Activated CD8-positive, alpha-beta T cell treated with anti-CD3 and anti-CD28 coated beads for 36 hours (primary cell): ENCODE data around the gene CCSAP. TPM values are rescaled to one million over a fixed set of nuclear protein-coding genes. Genes with fewer than 3 reads are reported as not detected.

Experiments
- ATAC-seq: fragments of 200-7000 bp; cut with Tn5 transposase; one replicate; pipeline ENCODE4 v1.10.0; 2021; ENCODE audit warnings: mild to moderate bottlenecking, moderate library complexity
- CTCF ChIA-PET: fragments of 350-600 bp; sonication (Branson Sonifier 250); formaldehyde crosslinking; loops from one replicate; lab custom pipeline; 2021; ENCODE audit warnings: antibody characterized with exemption; lab: Charles Lee
- POLR2A ChIA-PET: fragments of 350-600 bp; sonication (Branson Sonifier 250); formaldehyde crosslinking; loops from one replicate; lab custom pipeline; 2021; ENCODE audit warnings: antibody characterized with exemption; lab: Charles Lee
- DNase-seq: peaks from one replicate; pipeline ENCODE4 v3.0.0-alpha.2; 2020
- H3K27ac Mint-ChIP-seq: one replicate; pipeline ENCODE4 v1.8.0; 2021; ENCODE audit warnings: mild to moderate bottlenecking, mixed read lengths
- H3K27me3 Mint-ChIP-seq: one replicate; pipeline ENCODE4 v1.8.0; 2021; ENCODE audit warnings: mixed read lengths
- H3K36me3 Mint-ChIP-seq: one replicate; pipeline ENCODE4 v1.8.0; 2021; ENCODE audit warnings: low read depth, mixed read lengths
- H3K4me1 Mint-ChIP-seq: one replicate; pipeline ENCODE4 v1.8.0; 2021; ENCODE audit warnings: low read depth, mixed read lengths
- H3K4me3 Mint-ChIP-seq: one replicate; pipeline ENCODE4 v1.8.0; 2021; ENCODE audit warnings: mild to moderate bottlenecking, moderate library complexity, mixed read lengths
- H3K9me3 Mint-ChIP-seq: one replicate; pipeline ENCODE4 v1.8.0; 2021; ENCODE audit warnings: mixed read lengths
- intact Hi-C: fragments of 100-400 bp; cut with micrococcal nuclease; formaldehyde crosslinking; loops from one replicate; pipeline ENCODE4 v1.10.0; 2022
- total RNA-seq, 2 experiments: library from RNA; stranded (reverse); gene quantifications; one replicate each; pipeline ENCODE4 v1.2.3, GENCODE V29; 2021
- TF ChIP-seq, protein P1 (sequence below): fragments of 200-600 bp; IDR thresholded peaks from one replicate; pipeline ENCODE4 v1.8.0; 2022; ENCODE audit warnings: antibody characterized with exemption, mild to moderate bottlenecking

Gene CCSAP
- total RNA-seq, 2 experiments from 2014 or later = 9.9 to 10.8 TPM

DNA sequence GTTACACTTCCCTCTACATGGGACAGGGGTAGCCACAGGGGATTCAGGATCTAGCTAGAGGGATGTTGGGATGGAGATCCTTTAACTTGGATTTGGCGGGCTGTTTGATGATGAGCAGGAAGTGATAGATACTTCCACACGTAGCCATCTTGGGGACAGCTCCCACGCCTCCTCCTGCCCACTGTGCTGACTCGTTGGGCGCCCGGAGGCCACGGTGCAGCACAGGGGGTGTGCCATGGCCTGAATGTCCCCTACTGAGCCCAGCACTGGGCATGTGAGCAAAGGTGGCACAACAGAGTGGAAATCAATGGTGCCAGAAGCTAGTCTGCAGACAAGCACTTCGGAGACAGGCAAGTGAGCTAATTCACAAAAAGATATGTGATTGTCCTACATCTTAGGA, 31.6 kb upstream of the CCSAP start:
- Mint-ChIP-seq H3K27me3 (peaks cover 7% of the 10 kb centered on the region), H3K9me3 (no peaks in the 10 kb centered on the region), H3K27ac (no peak overlapping the region), H3K4me3 (no peak overlapping the region), H3K4me1 (peaks cover 2% of the 10 kb centered on the region), H3K36me3 (no peaks in the 10 kb centered on the region)
- ChIA-PET CTCF (interaction anchor here (0.6 to 1.3 kb wide), 3 partner anchors 116 to 1799 kb away, joined by 3 read pairs; no protein-coding TSS in a partner anchor), POLR2A (interaction anchor here (0.9 kb wide), 1 partner anchor 26 kb away, joined by 4 read pairs; no protein-coding TSS in a partner anchor)
- no peak for ATAC-seq
- DNase-seq = no peak
- intact Hi-C loops = no loop called here
- TF ChIP-seq, protein P1, sequence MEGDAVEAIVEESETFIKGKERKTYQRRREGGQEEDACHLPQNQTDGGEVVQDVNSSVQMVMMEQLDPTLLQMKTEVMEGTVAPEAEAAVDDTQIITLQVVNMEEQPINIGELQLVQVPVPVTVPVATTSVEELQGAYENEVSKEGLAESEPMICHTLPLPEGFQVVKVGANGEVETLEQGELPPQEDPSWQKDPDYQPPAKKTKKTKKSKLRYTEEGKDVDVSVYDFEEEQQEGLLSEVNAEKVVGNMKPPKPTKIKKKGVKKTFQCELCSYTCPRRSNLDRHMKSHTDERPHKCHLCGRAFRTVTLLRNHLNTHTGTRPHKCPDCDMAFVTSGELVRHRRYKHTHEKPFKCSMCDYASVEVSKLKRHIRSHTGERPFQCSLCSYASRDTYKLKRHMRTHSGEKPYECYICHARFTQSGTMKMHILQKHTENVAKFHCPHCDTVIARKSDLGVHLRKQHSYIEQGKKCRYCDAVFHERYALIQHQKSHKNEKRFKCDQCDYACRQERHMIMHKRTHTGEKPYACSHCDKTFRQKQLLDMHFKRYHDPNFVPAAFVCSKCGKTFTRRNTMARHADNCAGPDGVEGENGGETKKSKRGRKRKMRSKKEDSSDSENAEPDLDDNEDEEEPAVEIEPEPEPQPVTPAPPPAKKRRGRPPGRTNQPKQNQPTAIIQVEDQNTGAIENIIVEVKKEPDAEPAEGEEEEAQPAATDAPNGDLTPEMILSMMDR = no peak

DNA sequence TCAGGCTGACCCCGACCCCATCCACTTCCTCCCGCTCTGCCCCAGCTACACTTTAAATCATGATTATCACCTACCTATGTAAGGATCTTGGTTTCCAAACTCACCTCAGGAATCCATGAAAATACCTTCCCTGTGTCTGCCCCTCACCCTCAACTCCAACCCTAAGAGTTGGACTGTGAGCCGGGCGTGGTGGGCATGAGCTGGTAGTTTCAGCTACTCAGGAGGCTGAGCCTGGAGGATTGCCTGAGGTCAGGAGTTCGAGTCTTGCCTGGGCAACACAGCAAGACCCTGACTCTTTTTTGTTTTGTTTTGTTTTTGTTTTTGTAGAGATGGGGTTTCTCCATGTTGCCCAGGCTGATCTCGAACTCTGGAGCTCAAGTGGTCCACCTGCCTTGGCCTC, 30.5 kb upstream of the CCSAP start:
- intact Hi-C loops = no loop called here
- ATAC-seq (no peak), DNase-seq (no peak)
- H3K4me1 Mint-ChIP-seq = peaks cover 2% of the 10 kb centered on the region
- TF ChIP-seq, protein P1 = no peak
- H3K9me3 Mint-ChIP-seq = no peaks in the 10 kb centered on the region
- H3K4me3 Mint-ChIP-seq = no peak overlapping the region
- no peak overlapping the region for H3K27ac Mint-ChIP-seq
- POLR2A ChIA-PET = no interaction called here
- no peaks in the 10 kb centered on the region for H3K36me3 Mint-ChIP-seq
- H3K27me3 Mint-ChIP-seq = peaks cover 7% of the 10 kb centered on the region
- CTCF ChIA-PET = interaction anchor here (1.3 kb wide), 1 partner anchor 146 kb away, joined by 3 read pairs; no protein-coding TSS in a partner anchor

DNA sequence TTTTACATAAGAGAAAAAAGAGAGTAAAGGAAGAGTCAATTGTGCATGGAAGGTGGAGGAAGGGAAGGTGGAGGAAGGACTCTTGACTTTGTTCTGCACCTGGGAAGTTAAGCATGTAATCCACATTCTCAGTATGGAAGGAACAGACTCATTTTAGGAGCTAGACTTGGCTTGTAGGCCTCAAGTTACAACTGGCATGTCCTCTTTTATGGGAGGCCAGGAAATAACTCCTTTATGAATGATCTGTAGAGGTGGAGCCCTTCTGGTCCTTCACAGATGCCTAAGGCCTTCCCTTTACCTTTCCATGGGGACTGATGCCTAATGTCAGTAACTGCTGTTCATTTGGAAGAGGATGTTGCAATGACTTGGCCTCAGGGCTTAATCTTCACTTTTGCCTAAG, 29.4 kb upstream of the CCSAP start:
- intact Hi-C loops = no loop called here
- no peaks in the 10 kb centered on the region for H3K9me3 Mint-ChIP-seq
- DNase-seq (no peak), ATAC-seq (no peak)
- peaks cover 2% of the 10 kb centered on the region for H3K4me1 Mint-ChIP-seq
- CTCF ChIA-PET = no interaction called here
- no peaks in the 10 kb centered on the region for H3K36me3 Mint-ChIP-seq
- POLR2A ChIA-PET = interaction anchor here (1.7 kb wide), 1 partner anchor 18 kb away, joined by 3 read pairs; no protein-coding TSS in a partner anchor
- H3K4me3 Mint-ChIP-seq = no peak overlapping the region
- no peak overlapping the region for H3K27ac Mint-ChIP-seq
- TF ChIP-seq, protein P1 = no peak
- peaks cover 7% of the 10 kb centered on the region for H3K27me3 Mint-ChIP-seq

DNA sequence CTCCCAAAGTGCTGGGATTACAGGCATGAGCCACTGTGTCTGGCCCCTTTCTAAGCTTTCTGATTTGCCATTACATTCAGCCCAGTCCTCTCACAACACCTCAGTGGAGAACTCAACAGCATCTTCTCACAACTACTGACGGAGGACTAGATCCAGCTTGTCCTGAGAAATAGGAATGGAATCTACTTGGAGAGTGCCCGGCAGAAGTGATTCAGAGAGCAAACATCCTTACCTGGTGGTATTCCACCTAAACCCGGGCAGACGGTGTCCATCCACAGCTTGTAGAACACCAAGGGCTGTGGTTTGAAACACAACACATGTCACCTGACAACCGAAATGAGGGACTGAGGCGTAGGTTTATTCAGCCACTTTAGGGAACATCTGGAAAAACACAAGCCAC, 28.8 kb upstream of the CCSAP start:
- ChIA-PET CTCF (no interaction called here), POLR2A (interaction anchor here (1.7 kb wide), 1 partner anchor 18 kb away, joined by 3 read pairs; no protein-coding TSS in a partner anchor)
- H3K4me3 Mint-ChIP-seq = no peak overlapping the region

DNA sequence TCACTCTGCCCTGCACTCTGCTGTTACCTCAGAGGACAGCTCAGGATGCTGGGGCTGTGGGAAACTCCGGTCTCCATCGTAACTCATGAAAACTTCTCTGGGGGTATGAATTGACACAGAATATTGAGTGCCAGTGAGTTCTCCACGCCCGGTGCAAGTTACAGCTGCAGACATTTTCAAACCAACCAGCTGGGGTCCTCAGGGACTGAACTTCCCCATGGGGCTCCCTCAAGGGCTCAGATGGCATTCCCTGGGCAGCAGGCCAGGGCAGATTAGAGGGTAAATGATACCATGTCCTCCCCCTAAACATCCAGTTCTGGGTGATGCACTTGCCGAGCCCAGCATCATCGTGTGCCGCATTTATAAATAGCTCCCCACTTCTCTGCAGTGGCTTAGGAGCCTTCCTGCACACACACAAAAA, 27.8 kb upstream of the CCSAP start:
- peaks cover 2% of the 10 kb centered on the region for H3K4me1 Mint-ChIP-seq
- CTCF ChIA-PET = no interaction called here
- no peak for ATAC-seq

More for the DNA sequence above, 28.8 kb upstream of the CCSAP start:
- intact Hi-C loops = no loop called here
- Mint-ChIP-seq H3K36me3 (no peaks in the 10 kb centered on the region), H3K27me3 (peaks cover 7% of the 10 kb centered on the region), H3K27ac (no peak overlapping the region), H3K9me3 (no peaks in the 10 kb centered on the region), H3K4me1 (peaks cover 2% of the 10 kb centered on the region)
- TF ChIP-seq, protein P1 = no peak
- ATAC-seq = no peak
- DNase-seq = no peak

More for the DNA sequence above, 27.8 kb upstream of the CCSAP start:
- Mint-ChIP-seq H3K27me3 (peaks cover 10% of the 10 kb centered on the region), H3K36me3 (no peaks in the 10 kb centered on the region), H3K4me3 (no peak overlapping the region), H3K27ac (no peak overlapping the region), H3K9me3 (no peaks in the 10 kb centered on the region)
- no peak for DNase-seq
- POLR2A ChIA-PET = interaction anchor here (1.6 to 1.7 kb wide), 2 partner anchors 11 to 17 kb away, joined by 3 to 5 read pairs; no protein-coding TSS in a partner anchor
- TF ChIP-seq, protein P1 = no peak
- intact Hi-C loops = no loop called here
